Measurements from ENCODE around the gene SLC34A1. TPM values are rescaled to one million over a fixed set of nuclear protein-coding genes. Genes with fewer than 3 reads are reported as not detected.
A peak's percentile ranks its signal among the peaks of the same experiment; 100 is the strongest.

Gene SLC34A1
- polyA plus RNA-seq, 3 donors = not detected

DNA sequence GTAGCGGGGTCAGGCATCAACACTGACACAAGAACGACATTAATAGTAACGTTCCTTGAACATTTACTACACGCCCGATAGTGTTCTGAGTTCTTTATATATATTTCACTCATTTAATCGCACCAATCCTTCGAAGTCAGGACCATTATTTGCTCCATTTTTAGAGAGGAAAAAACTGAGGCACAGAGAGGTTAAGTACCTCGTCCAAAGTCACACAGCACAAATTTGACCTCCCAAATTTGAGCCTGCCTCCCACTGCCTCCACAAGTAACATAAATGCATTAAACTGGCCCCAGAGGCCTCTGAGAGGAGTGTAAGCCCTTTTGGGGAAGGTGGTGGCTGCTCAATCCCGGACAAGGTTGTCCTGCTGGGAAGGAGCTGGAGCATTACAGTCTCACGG lies 20.7 kb upstream of the SLC34A1 start:
- WGBS (ENCODE audit: insufficient coverage) = no CpG with 5 or more reads among the region's 10 CpGs
- Histone ChIP-seq H3K27ac (ENCODE audit: low read depth in 1 of 2, low read length in 2 of 2) (no peak overlapping the region), H3K9ac (ENCODE audit: insufficient read depth, low read length, poor library complexity, severe bottlenecking) (peak overlapping the region; percentile 55), H3K9me3 (replicated peaks in 1 of 2; ENCODE audit: control insufficient read depth in 1 of 2, insufficient read depth in 1 of 2, low read length in 2 of 2) (no peaks in the 10 kb centered on the region), H2AFZ (ENCODE audit: insufficient read depth, low read depth, low read length, poor library complexity, severe bottlenecking) (no peak overlapping the region), H3K27me3 (ENCODE audit: control insufficient read depth in 2 of 2, insufficient read depth in 2 of 2, low read length in 2 of 2) (no peaks in the 10 kb centered on the region), H3K4me1 (ENCODE audit: control insufficient read depth in 1 of 2, insufficient read depth in 2 of 2, low read length in 2 of 2) (peaks cover 58 to 67% of the 10 kb centered on the region in 2 donors), H3K36me3 (replicated peaks in 1 of 2; ENCODE audit: control insufficient read depth in 1 of 2, insufficient read depth in 2 of 2, low read length in 2 of 2) (peaks cover 36 to 49% of the 10 kb centered on the region in 2 donors), H3K79me2 (ENCODE audit: insufficient read depth, low read length) (peaks cover 76% of the 10 kb centered on the region), H4K20me1 (ENCODE audit: insufficient read depth, low read length) (peaks cover 97% of the 10 kb centered on the region), H3K4me3 (replicated peaks in 1 of 3; ENCODE audit: low read depth in 2 of 3, low read length in 3 of 3) (peak overlapping the region in 1 of 3 experiments; percentile 76), H3K4me2 (replicated peaks; ENCODE audit: extremely low read depth, low read length, poor library complexity, severe bottlenecking) (peak overlapping the region; percentile 81)
- peaks cover 38 to 60% of the 10 kb centered on the region in 2 donors for H3K36me3 Mint-ChIP-seq
- peaks cover 72% of the 10 kb centered on the region for H3K4me1 Mint-ChIP-seq
- peak overlapping the region; percentile 76 to 87 for H3K4me3 Mint-ChIP-seq
- DNase-seq = no peak
- intact Hi-C loops (cut with micrococcal nuclease) = no loop called here
- H3K27me3 Mint-ChIP-seq (ENCODE audit: low read depth in 3 of 3) = peaks cover 0 to 3% (median 2%) of the 10 kb centered on the region in 3 donors
- peaks cover 0 to 2% (median 0%) of the 10 kb centered on the region in 7 donors for H3K9me3 Mint-ChIP-seq
- H3K27ac Mint-ChIP-seq = no peak overlapping the region
- no peak for TF ChIP-seq CTCF (IDR thresholded peaks at IDR 0.05)

DNA sequence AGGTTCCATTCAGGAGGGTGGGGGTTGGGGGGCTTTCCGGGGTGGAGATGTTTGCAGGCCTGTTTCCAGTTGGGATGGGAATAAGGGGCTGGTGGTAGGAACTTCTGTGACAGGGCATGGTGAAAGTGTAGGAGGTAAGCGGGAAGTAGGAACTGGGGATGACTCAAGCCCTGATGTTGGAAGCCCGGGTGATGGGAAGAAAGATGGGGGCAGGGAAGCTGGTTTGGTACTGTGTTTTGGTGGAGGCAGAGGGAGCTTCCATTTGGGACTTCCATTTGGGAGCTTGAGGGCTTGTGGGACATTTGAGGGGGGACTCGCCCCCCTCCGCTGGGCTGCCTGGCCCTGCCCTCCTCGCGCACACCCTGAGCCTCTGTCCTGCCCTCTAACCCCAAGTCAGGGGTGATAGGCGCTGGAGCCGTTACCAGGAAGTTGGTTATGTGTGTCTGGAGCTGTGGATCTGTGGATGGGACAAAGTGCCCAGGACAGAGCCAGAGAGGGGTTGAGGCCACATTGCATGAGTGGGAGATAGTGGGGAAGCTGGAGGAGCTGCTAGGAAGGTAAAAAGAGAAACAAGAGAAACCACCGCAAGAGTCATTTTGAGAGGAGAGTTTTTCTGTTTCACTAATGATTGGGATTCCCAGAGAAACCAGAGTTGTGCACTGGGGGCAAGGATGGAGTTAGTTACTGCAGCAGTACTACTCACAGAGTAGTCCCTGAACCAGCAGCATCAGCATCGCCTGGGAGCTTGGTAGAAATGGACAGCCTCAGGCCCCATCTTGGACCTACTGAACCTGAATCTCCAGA lies 19.9 kb upstream of the SLC34A1 start:
- peaks cover 44 to 57% of the 10 kb centered on the region in 2 donors for H3K36me3 ChIP-seq (replicated peaks in 1 of 2; ENCODE audit: control insufficient read depth in 1 of 2, insufficient read depth in 2 of 2, low read length in 2 of 2)
- H3K27me3 ChIP-seq (ENCODE audit: control insufficient read depth in 2 of 2, insufficient read depth in 2 of 2, low read length in 2 of 2) = no peaks in the 10 kb centered on the region

More for the DNA sequence above, 19.9 kb upstream of the SLC34A1 start:
- Mint-ChIP-seq H3K27ac (peak overlapping the region in 2 of 7 donors; percentile 35 to 70), H3K27me3 (ENCODE audit: low read depth in 3 of 3) (peaks cover 0 to 3% (median 2%) of the 10 kb centered on the region in 3 donors), H3K4me1 (peaks cover 72% of the 10 kb centered on the region), H3K4me3 (no peak overlapping the region), H3K9me3 (peaks cover 0 to 2% (median 0%) of the 10 kb centered on the region in 7 donors), H3K36me3 (peaks cover 41 to 60% of the 10 kb centered on the region in 2 donors)
- peaks cover 68% of the 10 kb centered on the region for H3K79me2 ChIP-seq (ENCODE audit: insufficient read depth, low read length)
- H3K4me1 ChIP-seq (ENCODE audit: control insufficient read depth in 1 of 2, insufficient read depth in 2 of 2, low read length in 2 of 2) = peaks cover 50 to 66% of the 10 kb centered on the region in 2 donors
- no peak for DNase-seq
- peaks cover 97% of the 10 kb centered on the region for H4K20me1 ChIP-seq (ENCODE audit: insufficient read depth, low read length)
- WGBS (ENCODE audit: insufficient coverage) = 62% methylated on average over 5 of the region's 11 CpGs
- TF ChIP-seq CTCF (IDR thresholded peaks at IDR 0.05) = no peak
- H3K9ac ChIP-seq (ENCODE audit: insufficient read depth, low read length, poor library complexity, severe bottlenecking) = no peak overlapping the region
- H2AFZ ChIP-seq (ENCODE audit: insufficient read depth, low read depth, low read length, poor library complexity, severe bottlenecking) = no peak overlapping the region
- intact Hi-C loops (cut with micrococcal nuclease) = no loop called here
- H3K9me3 ChIP-seq (replicated peaks in 1 of 2; ENCODE audit: control insufficient read depth in 1 of 2, insufficient read depth in 1 of 2, low read length in 2 of 2) = no peaks in the 10 kb centered on the region
- peak overlapping the region; percentile 81 for H3K4me2 ChIP-seq (replicated peaks; ENCODE audit: extremely low read depth, low read length, poor library complexity, severe bottlenecking)
- no peak overlapping the region for H3K27ac ChIP-seq (ENCODE audit: low read depth in 1 of 2, low read length in 2 of 2)
- no peak overlapping the region for H3K4me3 ChIP-seq (replicated peaks in 1 of 3; ENCODE audit: low read depth in 2 of 3, low read length in 3 of 3)

Data from CD14-positive monocyte (primary cell).